Mucosa of descending colon (tissue), 3 donors: ENCODE measurements around the gene ADAM15. TPM values are rescaled to one million over a fixed set of nuclear protein-coding genes. Genes with fewer than 3 reads are reported as not detected.
A peak's percentile ranks its signal among the peaks of the same experiment; 100 is the strongest.

Experiments used
- ATAC-seq: fragments of 200-7000 bp; cut with Tn5 transposase; one replicate; pipeline ENCODE4 v1.9.1; 2020; ENCODE audit warnings: mild to moderate bottlenecking, moderate library complexity
- DNase-seq, 3 donors: peaks; one replicate each; pipeline ENCODE4 v3.0.0-alpha.2; 2020
- H3K36me3 ChIP-seq: fragments of 200-600 bp; one replicate; pipeline ENCODE4 v1.8.0; 2021; ENCODE audit warnings: low read depth, mild to moderate bottlenecking
- H3K4me1 ChIP-seq: fragments of 200-600 bp; one replicate; pipeline ENCODE4 v1.8.0; 2021; ENCODE audit warnings: low read depth, mild to moderate bottlenecking
- H3K4me3 ChIP-seq: fragments of 200-600 bp; one replicate; pipeline ENCODE4 v1.8.0; 2021; ENCODE audit warnings: mild to moderate bottlenecking
- H3K9me3 ChIP-seq: fragments of 200-600 bp; one replicate; pipeline ENCODE4 v1.8.0; 2021; ENCODE audit warnings: mild to moderate bottlenecking
- intact Hi-C, 2 donors: fragments of 100-400 bp; cut with DNase I in 1 of 2; cut with micrococcal nuclease in 1 of 2; formaldehyde crosslinking; loops; one replicate each; pipeline versions ENCODE4 v1.11.0 to v1.11.1; 2022; cut with DNase I, micrococcal nuclease
- total RNA-seq, 3 donors: library from RNA; stranded (reverse); fragmentation: NEBNext Ultra II Directional in 2 of 3; extraction: Animal tissue kit (Norgen Biotek cat#: 25700) in 2 of 3; gene quantifications; one replicate each; pipeline versions ENCODE4 v1.2.1 to v1.2.4, GENCODE V29; 2021 to 2023
- TF ChIP-seq, protein P1 (sequence below): fragments of 200-600 bp; IDR thresholded peaks from one replicate; pipeline ENCODE4 v1.8.0; 2022; ENCODE audit warnings: antibody characterized with exemption, mild to moderate bottlenecking
- donor health status: DM: no; HTN: no; CAD: no; lungs with moderate emphysema.
- donor health status: DM: no; HTN: no; CAD: no.
- donor health status: DM: no; HTN: yes; CAD: no.

ADAM15 gene
- total RNA-seq, 3 donors from 2014 or later = 71.8 to 148 (median 79.7) TPM

DNA sequence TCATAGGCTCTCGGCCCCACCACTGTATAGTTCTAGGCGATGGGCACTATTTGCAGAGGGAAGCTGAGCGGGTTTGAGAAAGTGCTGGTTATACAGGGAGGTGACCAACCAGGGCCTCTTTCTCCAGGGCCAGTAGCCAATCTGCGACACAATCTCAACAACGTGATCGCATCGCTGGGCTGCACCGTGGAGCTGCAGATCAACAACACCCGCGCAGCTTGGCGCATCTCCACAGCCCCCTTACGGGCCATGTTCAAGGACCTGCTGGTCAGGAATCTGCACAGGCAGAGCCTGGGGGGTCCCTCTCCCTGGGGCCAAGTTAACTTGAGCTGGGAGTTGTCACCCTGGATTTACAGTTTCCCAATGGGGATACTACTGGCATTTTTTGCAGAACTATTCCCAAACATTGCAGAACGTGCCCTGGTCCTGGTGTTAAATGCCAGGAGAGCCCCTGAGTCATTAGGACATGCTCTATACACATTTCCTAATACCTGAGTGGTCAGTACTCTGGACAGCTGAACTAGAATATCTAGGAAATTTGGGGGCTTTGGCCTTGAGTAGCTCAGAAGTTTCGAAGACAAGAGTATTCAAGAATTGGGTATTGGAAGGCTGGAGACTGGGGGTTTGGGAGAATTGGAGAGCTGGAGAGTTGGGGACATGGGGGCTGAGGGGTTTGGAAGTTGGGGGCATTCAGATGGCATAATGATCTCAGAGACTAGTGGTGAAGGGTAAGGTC, 10.6 kb upstream of the ADAM15 start:
- H3K4me1 ChIP-seq = peaks cover 34% of the 10 kb centered on the region
- no peaks in the 10 kb centered on the region for H3K9me3 ChIP-seq
- no peaks in the 10 kb centered on the region for H3K36me3 ChIP-seq
- TF ChIP-seq, protein P1, sequence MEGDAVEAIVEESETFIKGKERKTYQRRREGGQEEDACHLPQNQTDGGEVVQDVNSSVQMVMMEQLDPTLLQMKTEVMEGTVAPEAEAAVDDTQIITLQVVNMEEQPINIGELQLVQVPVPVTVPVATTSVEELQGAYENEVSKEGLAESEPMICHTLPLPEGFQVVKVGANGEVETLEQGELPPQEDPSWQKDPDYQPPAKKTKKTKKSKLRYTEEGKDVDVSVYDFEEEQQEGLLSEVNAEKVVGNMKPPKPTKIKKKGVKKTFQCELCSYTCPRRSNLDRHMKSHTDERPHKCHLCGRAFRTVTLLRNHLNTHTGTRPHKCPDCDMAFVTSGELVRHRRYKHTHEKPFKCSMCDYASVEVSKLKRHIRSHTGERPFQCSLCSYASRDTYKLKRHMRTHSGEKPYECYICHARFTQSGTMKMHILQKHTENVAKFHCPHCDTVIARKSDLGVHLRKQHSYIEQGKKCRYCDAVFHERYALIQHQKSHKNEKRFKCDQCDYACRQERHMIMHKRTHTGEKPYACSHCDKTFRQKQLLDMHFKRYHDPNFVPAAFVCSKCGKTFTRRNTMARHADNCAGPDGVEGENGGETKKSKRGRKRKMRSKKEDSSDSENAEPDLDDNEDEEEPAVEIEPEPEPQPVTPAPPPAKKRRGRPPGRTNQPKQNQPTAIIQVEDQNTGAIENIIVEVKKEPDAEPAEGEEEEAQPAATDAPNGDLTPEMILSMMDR = no peak
- H3K4me3 ChIP-seq = no peak overlapping the region
- intact Hi-C loops = no loop called here
- no peak for ATAC-seq
- DNase-seq = no peak

DNA sequence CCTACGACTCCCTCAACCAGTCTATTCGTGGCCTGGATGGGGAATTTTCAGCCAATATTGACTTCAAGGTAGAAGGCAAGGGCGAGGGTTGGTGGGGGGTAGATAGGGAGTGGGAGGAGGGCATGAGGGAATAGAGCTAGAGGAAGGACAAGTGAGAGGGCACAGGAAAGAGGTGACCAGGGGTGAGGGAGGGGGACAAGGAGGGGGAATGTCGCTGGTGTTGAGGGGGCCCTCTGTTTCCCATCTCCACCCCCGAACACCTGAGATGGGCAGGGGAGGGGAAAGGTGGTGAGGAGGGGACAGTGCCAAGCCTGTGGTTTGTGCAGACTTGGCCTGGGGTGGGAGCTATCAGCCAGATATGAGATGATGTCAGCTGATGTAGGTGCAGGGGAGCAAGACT, 8.3 kb upstream of the ADAM15 start:
- DNase-seq (no peak), ATAC-seq (no peak)
- Histone ChIP-seq H3K36me3 (no peaks in the 10 kb centered on the region), H3K4me1 (peaks cover 34% of the 10 kb centered on the region), H3K4me3 (no peak overlapping the region), H3K9me3 (no peaks in the 10 kb centered on the region)
- TF ChIP-seq, protein P1 = no peak
- intact Hi-C loops = no loop called here

DNA sequence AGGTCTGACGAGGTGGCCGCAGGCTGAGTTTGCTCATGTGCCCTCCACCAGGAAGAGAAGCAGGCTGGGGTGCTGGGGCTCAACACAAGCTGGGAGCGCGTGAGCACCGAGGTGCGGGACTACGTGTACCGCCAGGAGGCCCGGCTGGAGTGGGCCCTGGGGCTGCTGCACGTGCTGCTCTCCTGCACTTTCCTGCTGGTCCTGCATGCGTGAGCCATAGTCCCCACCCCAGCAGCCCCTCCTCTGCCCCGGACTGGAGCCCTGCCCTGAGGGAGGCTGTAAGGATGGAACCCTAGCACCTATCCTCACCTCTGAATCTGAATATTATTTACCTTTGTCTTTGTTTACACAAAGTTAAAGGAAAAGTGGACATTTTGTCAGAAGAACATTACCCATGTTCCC, 7.8 kb upstream of the ADAM15 start:
- H3K36me3 ChIP-seq = no peaks in the 10 kb centered on the region
- intact Hi-C loops = no loop called here
- TF ChIP-seq, protein P1 = no peak
- no peaks in the 10 kb centered on the region for H3K9me3 ChIP-seq
- peak; percentile 73 for ATAC-seq
- DNase-seq = peak; percentile 76 to 86 (median 83)
- peaks cover 28% of the 10 kb centered on the region for H3K4me1 ChIP-seq
- H3K4me3 ChIP-seq = no peak overlapping the region

DNA sequence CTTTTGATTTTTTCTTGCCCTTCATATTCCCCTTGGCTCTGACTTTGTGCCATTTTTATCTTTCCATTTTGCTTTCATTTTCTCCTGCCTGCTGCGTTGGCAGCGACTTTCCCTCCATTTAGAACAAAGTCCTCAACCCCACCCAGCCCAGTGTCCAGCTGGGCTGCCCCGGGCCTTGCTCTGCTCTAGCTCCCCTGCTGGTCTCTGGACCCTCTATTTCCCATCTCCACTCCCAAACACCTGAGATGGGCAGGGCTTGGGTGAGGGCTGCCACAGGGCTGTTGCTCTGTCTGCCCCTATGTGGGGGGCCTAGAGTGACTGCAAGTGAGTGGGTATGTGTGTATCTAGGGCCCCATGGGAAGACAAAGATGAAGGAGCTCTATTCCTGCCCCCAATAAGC, 7.3 kb upstream of the ADAM15 start:
- TF ChIP-seq, protein P1 = no peak
- peak in 2 of 3 donors; percentile 68 to 69 for DNase-seq

DNA sequence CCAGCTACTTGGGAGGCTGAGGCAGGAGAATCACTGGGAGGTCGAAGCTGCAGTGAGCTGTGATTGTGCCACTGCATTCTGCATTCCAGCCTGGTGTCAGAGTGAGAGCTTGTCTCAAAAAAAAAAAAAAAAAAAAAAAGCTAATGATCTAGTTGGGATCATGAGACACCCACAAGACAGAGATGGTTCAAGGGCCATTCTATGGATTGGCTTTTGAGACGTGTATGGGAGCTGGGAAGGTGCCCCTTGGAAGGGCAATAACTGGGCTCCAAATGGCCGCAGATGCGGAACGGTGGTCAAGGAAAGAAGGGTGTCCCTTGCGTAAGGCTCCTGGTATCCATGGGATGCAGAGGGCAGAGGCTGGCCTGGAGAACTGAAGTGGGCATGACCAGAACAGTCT, 6.8 kb upstream of the ADAM15 start:
- intact Hi-C loops = no loop called here
- Histone ChIP-seq H3K4me1 (peaks cover 21% of the 10 kb centered on the region), H3K4me3 (no peak overlapping the region), H3K36me3 (no peaks in the 10 kb centered on the region), H3K9me3 (no peaks in the 10 kb centered on the region)
- peak; percentile 2 for ATAC-seq
- no peak for DNase-seq
- TF ChIP-seq, protein P1 = no peak

More for the DNA sequence above, 7.3 kb upstream of the ADAM15 start:
- ATAC-seq = peak; percentile 75
- intact Hi-C loops = no loop called here
- H3K36me3 ChIP-seq = no peaks in the 10 kb centered on the region
- H3K4me3 ChIP-seq = no peak overlapping the region
- H3K9me3 ChIP-seq = no peaks in the 10 kb centered on the region
- peaks cover 24% of the 10 kb centered on the region for H3K4me1 ChIP-seq
